ENCODE data around the gene ARHGEF38. TPM values are rescaled to one million over a fixed set of nuclear protein-coding genes. Genes with fewer than 3 reads are reported as not detected.

Gene ARHGEF38
- total RNA-seq, 1 donor from 2014 or later, result 0.46 TPM

GRCh38 chr4:105596684-105597083 lies 44.3 kb downstream of the ARHGEF38 start:
- DNase-seq (ENCODE audit: low read depth), result no peak
- H3K4me3 ChIP-seq (ENCODE audit: low read depth, low read length), result no peak overlapping the region
- no peak for TF ChIP-seq CTCF (conservative IDR thresholded peaks at IDR 0.05; ENCODE audit: low read depth, low read length)

- TF ChIP-seq CTCF (conservative IDR thresholded peaks at IDR 0.05; ENCODE audit: low read depth, low read length), result no peak
Measured at GRCh38 chr4:105598052-105598451, 45.6 kb downstream of the ARHGEF38 start.

GRCh38 chr4:105598787-105599186 lies 46.4 kb downstream of the ARHGEF38 start:
- no peak for DNase-seq (ENCODE audit: low read depth)
- no peak overlapping the region for H3K4me3 ChIP-seq (ENCODE audit: low read depth, low read length)
- TF ChIP-seq CTCF (conservative IDR thresholded peaks at IDR 0.05; ENCODE audit: low read depth, low read length), result no peak

More at GRCh38 chr4:105598052-105598451, 45.6 kb downstream of the ARHGEF38 start:
- H3K4me3 ChIP-seq (ENCODE audit: low read depth, low read length), result no peak overlapping the region
- no peak for DNase-seq (ENCODE audit: low read depth)

- TF ChIP-seq CTCF (conservative IDR thresholded peaks at IDR 0.05; ENCODE audit: low read depth, low read length), result no peak
- DNase-seq (ENCODE audit: low read depth), result no peak
- H3K4me3 ChIP-seq (ENCODE audit: low read depth, low read length), result no peak overlapping the region
Measured at GRCh38 chr4:105599482-105599881, 47.1 kb downstream of the ARHGEF38 start.

GRCh38 chr4:105599932-105600655 lies 47.7 kb downstream of the ARHGEF38 start:
- no peak for TF ChIP-seq CTCF (conservative IDR thresholded peaks at IDR 0.05; ENCODE audit: low read depth, low read length)
- no peak overlapping the region for H3K4me3 ChIP-seq (ENCODE audit: low read depth, low read length)
- no peak for DNase-seq (ENCODE audit: low read depth)

GRCh38 chr4:105600951-105601350 lies 48.5 kb downstream of the ARHGEF38 start:
- DNase-seq (ENCODE audit: low read depth), result no peak
- H3K4me3 ChIP-seq (ENCODE audit: low read depth, low read length), result no peak overlapping the region
- TF ChIP-seq CTCF (conservative IDR thresholded peaks at IDR 0.05; ENCODE audit: low read depth, low read length), result no peak

- DNase-seq (ENCODE audit: low read depth), result no peak
- H3K4me3 ChIP-seq (ENCODE audit: low read depth, low read length), result no peak overlapping the region
- TF ChIP-seq CTCF (conservative IDR thresholded peaks at IDR 0.05; ENCODE audit: low read depth, low read length), result no peak
Measured at GRCh38 chr4:105601406-105601805, 49.0 kb downstream of the ARHGEF38 start.
